ENCODE results near the gene ANKRD65. TPM values are rescaled to one million over a fixed set of nuclear protein-coding genes. Genes with fewer than 3 reads are reported as not detected.
A peak's percentile ranks its signal among the peaks of the same experiment; 100 is the strongest.

The ANKRD65 gene
- total and polyA plus RNA-seq, 12 donors, result 0.22 to 3.4 (median 1.6) TPM

DNA sequence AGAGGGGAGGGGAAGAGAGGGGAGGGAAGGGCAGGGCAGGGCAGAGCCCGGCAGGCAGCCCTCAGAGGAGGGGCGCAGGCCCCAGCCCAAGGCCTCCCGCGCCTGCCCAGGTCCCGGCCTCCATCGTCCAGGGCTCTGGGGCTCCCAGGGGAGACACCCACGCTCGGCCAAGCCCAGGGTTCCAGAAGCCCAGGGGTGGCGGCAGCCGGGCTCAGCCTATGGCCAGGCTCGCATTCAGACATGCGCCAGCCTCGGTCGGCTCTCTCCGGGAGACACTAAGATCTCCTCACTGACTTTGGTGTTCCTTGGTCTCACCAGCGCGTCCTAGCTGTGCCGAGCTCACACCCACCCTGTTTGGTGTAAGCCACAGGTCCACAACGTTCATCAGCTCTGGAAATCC lies 7.1 kb upstream of the ANKRD65 start:
- H3K4me3 ChIP-seq, result no peak overlapping the region
- WGBS, 4 donors, result 73 to 80% (median 76%) methylated on average over 12 to 19 of the region's 19 CpGs
- no peaks in the 10 kb centered on the region for H3K36me3 ChIP-seq (replicated peaks in 1 of 2)
- intact Hi-C loops (cut with DNase I), result no loop called here
- H3K4me1 ChIP-seq (replicated peaks in 1 of 2), result peaks cover 20 to 22% of the 10 kb centered on the region in 2 donors
- no peaks in the 10 kb centered on the region for H3K27me3 ChIP-seq
- TF ChIP-seq POLR2A (IDR thresholded peaks at IDR 0.05), result no peak
- TF ChIP-seq, protein P1, sequence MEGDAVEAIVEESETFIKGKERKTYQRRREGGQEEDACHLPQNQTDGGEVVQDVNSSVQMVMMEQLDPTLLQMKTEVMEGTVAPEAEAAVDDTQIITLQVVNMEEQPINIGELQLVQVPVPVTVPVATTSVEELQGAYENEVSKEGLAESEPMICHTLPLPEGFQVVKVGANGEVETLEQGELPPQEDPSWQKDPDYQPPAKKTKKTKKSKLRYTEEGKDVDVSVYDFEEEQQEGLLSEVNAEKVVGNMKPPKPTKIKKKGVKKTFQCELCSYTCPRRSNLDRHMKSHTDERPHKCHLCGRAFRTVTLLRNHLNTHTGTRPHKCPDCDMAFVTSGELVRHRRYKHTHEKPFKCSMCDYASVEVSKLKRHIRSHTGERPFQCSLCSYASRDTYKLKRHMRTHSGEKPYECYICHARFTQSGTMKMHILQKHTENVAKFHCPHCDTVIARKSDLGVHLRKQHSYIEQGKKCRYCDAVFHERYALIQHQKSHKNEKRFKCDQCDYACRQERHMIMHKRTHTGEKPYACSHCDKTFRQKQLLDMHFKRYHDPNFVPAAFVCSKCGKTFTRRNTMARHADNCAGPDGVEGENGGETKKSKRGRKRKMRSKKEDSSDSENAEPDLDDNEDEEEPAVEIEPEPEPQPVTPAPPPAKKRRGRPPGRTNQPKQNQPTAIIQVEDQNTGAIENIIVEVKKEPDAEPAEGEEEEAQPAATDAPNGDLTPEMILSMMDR (IDR thresholded peaks at IDR 0.05), result no peak
- H3K9me3 ChIP-seq (replicated peaks in 1 of 3), result no peaks in the 10 kb centered on the region
- H3K27ac ChIP-seq, result no peak overlapping the region
- DNase-seq, result peak in 1 of 7 donors; percentile 18

DNA sequence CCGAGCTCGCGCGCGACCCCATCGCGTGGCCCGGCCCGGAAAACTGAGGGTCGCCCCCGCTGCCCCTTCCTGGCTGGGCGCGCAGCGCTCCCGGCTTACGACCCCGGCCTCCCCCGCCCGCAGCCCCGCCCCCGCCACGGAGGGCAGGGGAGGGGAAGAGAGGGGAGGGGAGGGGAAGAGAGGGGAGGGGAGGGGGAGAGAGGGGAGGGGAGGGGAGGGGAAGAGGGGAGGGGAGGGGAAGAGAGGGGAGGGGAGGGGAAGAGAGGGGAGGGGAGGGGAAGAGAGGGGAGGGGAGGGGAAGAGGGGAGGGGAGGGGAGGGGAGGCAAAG lies 6.7 kb upstream of the ANKRD65 start:
- Histone ChIP-seq H3K4me3 (peak overlapping the region in 1 of 4 donors; percentile 68), H3K4me1 (replicated peaks in 1 of 2) (peaks cover 20 to 22% of the 10 kb centered on the region in 2 donors), H3K36me3 (replicated peaks in 1 of 2) (no peaks in the 10 kb centered on the region), H3K27me3 (no peaks in the 10 kb centered on the region), H3K9me3 (replicated peaks in 1 of 3) (no peaks in the 10 kb centered on the region), H3K27ac (peak overlapping the region in 1 of 5 donors; percentile 49)
- WGBS, 4 donors, result 0 to 1% methylated on average over 3 to 17 of the region's 22 CpGs; no CpG with 5 or more reads in 2 of the 4 donors
- DNase-seq, result no peak
- intact Hi-C loops (cut with DNase I), result no loop called here
- no peak for TF ChIP-seq POLR2A (IDR thresholded peaks at IDR 0.05)
- TF ChIP-seq, protein P1 (IDR thresholded peaks at IDR 0.05), result no peak

DNA sequence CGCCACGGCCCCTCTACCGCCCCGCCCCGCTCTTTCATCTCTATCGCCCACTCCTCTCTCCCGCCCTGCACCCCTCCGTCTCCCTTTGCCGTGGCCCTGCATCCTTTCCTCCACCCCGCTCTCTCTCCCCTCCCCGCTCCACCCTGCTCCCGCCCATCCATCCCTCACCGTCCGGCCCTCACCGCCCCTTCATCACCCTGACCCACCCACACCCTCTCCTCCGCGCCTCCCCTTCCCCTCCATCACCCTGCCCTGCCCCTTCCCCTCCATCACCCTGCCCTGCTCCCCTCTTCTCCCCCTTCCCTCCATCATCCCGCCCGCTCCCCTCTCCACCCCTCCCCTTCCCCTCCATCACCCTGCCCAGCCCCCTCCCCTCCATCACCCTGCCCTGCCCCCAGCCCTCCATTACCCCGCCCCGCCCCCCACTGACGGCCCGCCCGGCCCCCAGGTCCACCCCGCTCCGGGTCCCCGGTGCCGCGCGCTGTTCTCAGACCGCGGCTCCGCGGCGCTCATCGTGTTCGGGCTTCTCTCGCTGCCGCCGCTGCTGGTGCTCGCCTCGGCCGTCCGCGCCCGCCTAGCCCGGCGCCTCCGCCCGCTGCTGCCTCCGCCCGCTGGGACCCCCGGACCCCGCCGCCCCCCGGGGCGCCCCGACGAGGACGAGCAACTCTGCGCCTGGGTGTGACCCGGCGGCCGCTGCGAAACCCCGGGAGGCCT lies 6.2 kb upstream of the ANKRD65 start:
- peak overlapping the region in 1 of 5 donors; percentile 49 for H3K27ac ChIP-seq
- peak in 1 of 7 donors; percentile 27 for DNase-seq

DNA sequence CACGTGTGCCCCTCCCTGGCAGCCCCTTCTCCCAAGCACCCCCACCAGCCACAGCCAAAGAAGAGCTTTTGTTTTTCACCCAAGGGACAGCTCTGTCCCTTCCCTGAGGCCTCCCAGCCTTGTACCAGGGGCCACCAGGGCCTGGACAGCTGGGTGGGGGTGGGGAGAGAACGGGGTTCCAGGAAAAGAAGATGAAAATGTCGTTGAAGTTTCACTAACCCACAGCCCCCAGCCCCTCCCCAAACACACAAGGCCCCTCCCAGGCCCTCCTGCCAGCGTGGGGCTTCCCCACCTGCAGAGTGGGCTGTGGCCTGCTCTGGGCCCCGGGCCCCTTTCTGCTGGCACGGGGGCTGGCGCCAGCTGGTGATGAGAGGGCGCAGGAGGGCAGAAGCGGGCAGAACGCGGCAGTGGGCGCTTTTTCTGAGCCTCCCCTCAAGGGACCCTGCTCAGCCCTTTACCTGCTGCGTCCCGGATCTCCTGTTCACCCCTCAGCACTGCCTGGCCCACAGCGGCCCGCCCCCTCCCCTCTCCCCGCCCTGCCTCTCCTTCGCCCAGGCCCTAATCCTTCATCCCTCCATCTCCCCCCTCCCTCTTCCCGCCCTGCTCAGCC lies 5.5 kb upstream of the ANKRD65 start:
- Histone ChIP-seq H3K27me3 (no peaks in the 10 kb centered on the region), H3K36me3 (replicated peaks in 1 of 2) (no peaks in the 10 kb centered on the region), H3K27ac (no peak overlapping the region), H3K4me3 (no peak overlapping the region), H3K4me1 (replicated peaks in 1 of 2) (peaks cover 20 to 22% of the 10 kb centered on the region in 2 donors), H3K9me3 (replicated peaks in 1 of 3) (no peaks in the 10 kb centered on the region)
- intact Hi-C loops (cut with DNase I), result no loop called here
- 42 to 60% (median 56%) methylated on average over 10 to 19 of the region's 19 CpGs for WGBS, 4 donors
- no peak for DNase-seq
- TF ChIP-seq, protein P1 (IDR thresholded peaks at IDR 0.05), result no peak
- TF ChIP-seq POLR2A (IDR thresholded peaks at IDR 0.05), result no peak

More for the DNA sequence above, 6.2 kb upstream of the ANKRD65 start:
- H3K27me3 ChIP-seq, result no peaks in the 10 kb centered on the region
- no peaks in the 10 kb centered on the region for H3K9me3 ChIP-seq (replicated peaks in 1 of 3)
- peak overlapping the region in 1 of 4 donors; percentile 68 for H3K4me3 ChIP-seq
- H3K36me3 ChIP-seq (replicated peaks in 1 of 2), result no peaks in the 10 kb centered on the region
- peaks cover 20 to 22% of the 10 kb centered on the region in 2 donors for H3K4me1 ChIP-seq (replicated peaks in 1 of 2)
- 14 to 38% (median 26%) methylated on average over 8 to 66 of the region's 66 CpGs for WGBS, 4 donors
- intact Hi-C loops (cut with DNase I), result no loop called here
- TF ChIP-seq POLR2A (IDR thresholded peaks at IDR 0.05), result no peak
- TF ChIP-seq, protein P1 (IDR thresholded peaks at IDR 0.05), result no peak
